GM19025 (cell line): Measurements from ENCODE around the gene ISLR.

Experiments
- ATAC-seq: cut with Tn5 transposase; IDR thresholded peaks from one replicate; pipeline ENCODE4 v1.9.1; 2021; ENCODE audit warnings: mild to moderate bottlenecking, low read depth, moderate library complexity; ENCODE audit not compliant: unreplicated experiment

Gene ISLR

GRCh38 chr15:74209997-74210671 lies 36.6 kb downstream of the ISLR start:
- no peak for ATAC-seq

GRCh38 chr15:74210729-74211128 lies 37.2 kb downstream of the ISLR start:
- no peak for ATAC-seq

DNA sequence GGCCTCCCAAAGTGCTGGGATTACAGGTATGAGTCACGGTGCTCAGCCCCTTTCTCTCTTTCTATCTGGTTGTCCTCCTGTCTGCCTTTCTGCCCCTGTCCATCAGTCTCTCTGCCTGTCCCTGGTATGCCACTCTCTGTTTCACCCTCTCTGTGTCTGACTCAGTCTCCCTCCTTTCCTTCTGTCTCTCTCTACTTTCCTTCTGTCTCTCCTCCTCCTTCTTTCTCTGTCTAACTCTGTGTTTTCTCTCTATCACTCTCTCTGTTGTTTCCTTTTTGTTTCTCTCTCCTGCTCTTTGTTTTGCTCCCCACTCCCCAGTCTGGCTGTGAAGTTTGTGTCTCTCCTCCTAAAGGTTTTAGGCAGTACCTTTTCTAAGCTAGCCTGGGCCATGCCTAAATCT lies 38.1 kb downstream of the ISLR start:
- no peak for ATAC-seq

DNA sequence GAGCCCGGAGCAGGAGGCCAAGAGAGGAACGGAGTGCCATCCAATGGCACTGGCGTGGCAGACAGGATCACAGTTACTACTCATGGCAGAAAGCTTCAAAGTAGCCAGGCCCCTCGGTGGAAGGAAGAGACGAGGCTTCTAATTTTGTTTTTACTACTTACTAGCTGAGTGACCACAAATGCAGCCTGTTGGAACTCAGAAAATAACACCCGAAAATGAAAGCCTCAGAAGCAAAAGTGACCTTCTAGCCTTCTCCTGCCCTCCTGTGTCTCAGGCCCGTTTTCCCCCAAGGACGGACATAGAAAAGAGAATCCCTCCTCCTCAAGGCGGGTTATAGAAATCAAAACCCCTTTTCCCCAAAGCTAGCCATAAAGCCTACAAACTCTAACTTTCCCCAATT lies 39.0 kb downstream of the ISLR start:
- ATAC-seq: no peak

- ATAC-seq: no peak
Observed at GRCh38 chr15:74213858-74214284, 40.4 kb downstream of the ISLR start.

DNA sequence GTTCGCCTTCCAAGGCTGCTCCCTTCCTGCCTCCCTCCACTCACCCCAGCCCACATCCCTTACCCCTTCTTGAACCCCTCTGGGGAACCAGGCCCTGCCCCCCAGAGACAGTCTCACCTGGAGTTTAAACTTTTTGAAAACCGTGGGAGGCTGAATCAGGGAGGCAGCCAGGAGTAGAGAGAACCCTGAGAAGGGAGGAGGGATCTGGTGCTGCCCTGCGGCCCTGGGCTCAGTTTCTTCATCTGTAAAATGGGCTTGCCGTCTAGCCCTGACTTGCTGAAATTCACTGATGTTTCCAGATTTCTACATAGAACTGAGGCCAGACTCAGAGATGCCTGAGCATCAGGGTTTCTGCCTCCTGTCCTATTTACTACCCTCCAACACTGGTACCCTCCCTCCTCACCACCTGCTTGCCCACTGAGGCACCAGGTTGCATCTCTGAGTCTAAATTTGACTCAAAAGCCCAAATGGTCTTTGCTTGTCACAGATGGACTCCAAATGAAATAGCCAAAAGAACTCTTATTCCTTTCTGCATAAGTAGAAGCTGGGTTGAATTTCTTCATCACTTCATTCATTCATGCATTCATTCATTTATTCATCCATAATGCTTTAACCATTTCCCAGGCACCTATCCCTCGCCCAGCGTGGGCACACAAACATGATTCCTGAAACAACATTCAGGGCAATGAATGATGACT lies 41.0 kb downstream of the ISLR start:
- ATAC-seq: no peak

- no peak for ATAC-seq
Observed at GRCh38 chr15:74215958-74216357, 42.4 kb downstream of the ISLR start.

GRCh38 chr15:74216949-74217348 lies 43.4 kb downstream of the ISLR start:
- ATAC-seq: no peak

DNA sequence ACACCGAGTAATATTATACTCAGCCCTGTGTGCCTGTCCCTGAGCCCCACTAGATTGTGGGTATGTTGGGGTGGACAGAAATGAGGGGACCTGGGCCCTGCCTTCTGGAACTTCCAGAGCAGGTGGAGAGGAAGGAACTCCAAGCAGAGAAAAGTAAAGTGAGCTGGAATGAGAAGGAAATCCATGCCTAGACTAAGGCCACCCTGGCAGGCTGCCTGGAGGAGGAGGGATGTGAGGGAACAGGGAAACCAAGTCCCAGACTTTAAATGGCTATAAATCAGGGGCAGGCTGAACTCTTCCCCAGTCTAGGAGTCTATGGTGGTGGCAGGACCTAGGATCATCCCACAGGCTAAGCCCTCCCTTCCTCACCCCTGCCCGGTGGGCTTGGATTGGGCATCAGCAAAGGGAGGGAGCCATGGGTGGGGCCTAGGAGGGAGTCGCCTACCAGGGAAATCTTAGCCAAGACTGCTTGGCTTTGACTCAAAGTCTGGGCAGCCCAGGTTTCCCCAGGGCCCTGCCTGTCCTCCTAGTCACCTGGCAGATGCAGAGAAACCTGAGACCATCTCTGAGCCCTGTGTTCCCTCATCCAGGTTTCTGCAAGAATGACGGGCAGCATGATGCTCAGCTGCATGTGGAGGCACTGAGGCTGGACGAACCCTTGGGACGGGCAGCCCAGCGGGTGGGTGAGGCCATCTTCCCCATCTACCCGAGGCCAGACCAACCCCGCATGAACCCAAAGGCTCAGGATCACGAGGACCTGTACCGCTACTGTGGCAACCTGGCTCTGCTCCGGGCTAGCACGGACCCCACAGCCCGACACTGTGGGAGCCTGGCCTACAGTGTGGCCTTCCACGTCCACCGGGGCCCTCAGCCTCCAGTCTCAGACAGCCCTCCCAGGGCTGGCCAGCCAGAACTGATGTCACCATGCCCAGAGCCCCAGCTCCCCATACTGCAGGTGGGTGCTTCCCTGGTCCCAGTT lies 44.7 kb downstream of the ISLR start:
- ATAC-seq: no peak

DNA sequence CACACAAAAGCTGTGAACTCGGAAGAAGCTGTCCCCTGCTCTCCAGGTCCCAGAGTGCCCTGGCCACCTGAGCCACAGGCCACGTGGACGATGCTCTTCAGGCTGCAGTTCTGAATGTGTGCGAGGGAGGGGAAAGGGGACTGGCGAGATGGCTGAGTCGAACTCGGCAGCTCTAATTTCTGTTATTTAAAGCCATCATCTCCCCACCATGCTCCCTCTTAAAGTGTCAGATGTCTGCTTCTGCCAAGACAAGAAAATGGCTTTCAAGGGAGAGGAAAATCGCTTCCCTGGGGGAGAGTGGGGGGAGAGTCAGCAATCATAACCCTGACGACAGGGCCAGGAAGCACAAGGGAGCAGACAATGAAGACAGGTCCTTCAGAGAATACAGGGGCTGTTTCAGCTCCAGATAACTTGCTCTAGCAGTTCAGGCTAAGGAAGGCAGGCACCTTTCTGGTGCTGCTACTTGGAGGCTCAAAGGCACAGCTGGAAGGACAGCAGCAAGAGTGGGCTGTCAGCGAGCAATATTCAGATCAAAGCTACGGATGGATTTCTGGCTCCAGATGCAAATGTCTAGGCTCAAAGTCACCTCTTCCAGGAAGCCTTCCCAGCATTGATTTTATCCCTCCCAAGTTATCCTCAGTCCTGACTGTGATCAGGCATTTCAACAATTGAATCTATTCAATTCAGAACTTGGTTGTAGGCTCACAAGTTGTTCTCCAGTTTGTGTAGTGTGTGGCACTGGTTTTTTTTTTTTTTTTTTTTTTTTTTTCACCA lies 47.2 kb downstream of the ISLR start:
- ATAC-seq: no peak

DNA sequence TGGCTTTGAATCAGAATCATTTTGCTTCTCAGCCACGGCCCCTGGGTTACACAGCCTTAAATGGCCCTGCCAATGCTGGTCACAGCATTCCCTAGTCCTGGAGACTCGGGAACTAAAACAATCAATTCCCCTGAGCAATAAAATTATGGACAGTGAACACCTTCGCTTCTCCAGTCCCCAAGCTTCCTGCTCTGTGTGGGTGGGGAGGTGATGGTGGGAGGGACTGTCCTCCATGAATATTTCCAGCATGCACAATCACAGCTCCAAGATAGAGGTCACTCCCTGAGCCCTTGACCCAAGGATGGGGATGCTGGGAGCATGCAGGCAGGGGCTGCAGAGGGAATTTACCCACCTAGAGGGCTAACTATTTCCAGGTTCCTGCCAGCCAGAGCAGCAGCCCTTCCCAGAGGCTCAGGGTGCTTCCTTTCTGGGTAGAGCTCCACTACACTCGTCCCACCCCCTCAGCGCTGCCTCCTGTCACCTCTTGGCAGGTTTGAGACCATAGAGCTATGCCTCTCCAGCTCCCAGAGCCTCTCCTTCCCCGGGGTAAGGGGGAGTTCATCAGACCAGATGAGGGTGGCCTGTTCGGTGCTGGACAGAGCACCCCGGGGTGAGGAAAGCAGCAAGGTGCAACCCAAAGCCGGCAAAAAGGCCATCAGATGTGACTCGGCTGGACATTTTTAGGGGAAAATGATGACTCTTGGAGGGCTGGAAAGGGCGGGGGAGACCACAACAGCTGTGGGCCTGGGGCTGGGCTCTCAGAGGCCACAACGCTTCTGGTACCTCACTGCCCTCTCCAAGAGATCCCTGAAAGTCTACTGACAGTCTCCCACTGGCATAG lies 48.1 kb downstream of the ISLR start:
- ATAC-seq: no peak

GRCh38 chr15:74222240-74223119 lies 49.0 kb downstream of the ISLR start:
- no peak for ATAC-seq

GRCh38 chr15:74225928-74226327 lies 52.4 kb downstream of the ISLR start:
- no peak for ATAC-seq
